K562 (cell line): ENCODE results near the gene ANKMY1. TPM values are rescaled to one million over a fixed set of nuclear protein-coding genes. Genes with fewer than 3 reads are reported as not detected.

Experiments used
- ATAC-seq: fragments of 200-7000 bp; cut with Tn5 transposase; 3 replicates; pipeline ENCODE4 v1.9.1; 2020; ENCODE audit warnings: moderate library complexity
- BruUV-seq: library from RNA; stranded (reverse); fragments of 400-500 nt; replicated peaks from 2 replicates; lab custom pipeline; 2021; lab: Mats Ljungman, UMichigan
- CTCF ChIA-PET: fragments of 300-600 bp; formaldehyde crosslinking; extraction: SDS; loops from one replicate; lab custom pipeline; 2021; ENCODE audit warnings: low intra/inter-chr PET ratio; lab: Yijun Ruan, JAX
- POLR2A ChIA-PET: fragments of 300-600, 350-650 bp; sonication (Branson Sonifier 250); formaldehyde crosslinking; extraction: SDS; loops from one replicate; lab custom pipeline; 2021; ENCODE audit warnings: antibody characterized with exemption, inconsistent platforms; lab: Yijun Ruan, JAX
- DNase-seq, 4 experiments: peaks; one replicate each; pipeline versions ENCODE4 v3.0.0 to v3.0.0-alpha.2; 2011 to 2018; ENCODE audit warnings: low spot score in 3 of 4, mixed read lengths in 3 of 4; ENCODE audit errors: extremely low read depth in 1 of 4
- FAIRE-seq: peaks from 2 replicates; lab custom pipeline; 2011; peaks lifted over from hg19 to GRCh38; lab: Jason Lieb, UNC
- H2AFZ ChIP-seq: 2 replicates; pipeline ENCODE4 v1.6.0; 2011; ENCODE audit warnings: low read depth, low read length, control low read depth, inconsistent platforms
- H3K27ac ChIP-seq: fragments of 200-600 bp; 3 replicates; pipeline ENCODE4 v1.8.0; 2011; ENCODE audit warnings: low read depth, mild to moderate bottlenecking, control low read depth, inconsistent platforms, low read length, moderate library complexity, mixed read lengths; ENCODE audit errors: extremely low read depth
- H3K27me3 ChIP-seq, 2 experiments: fragments of 300-600 bp in 1 of 2; 2 replicates in 1 of 2; 3 replicates in 1 of 2; pipeline versions ENCODE4 v1.6.0 to v1.8.0; 2011; ENCODE audit warnings: inconsistent platforms in 2 of 2, low read length in 2 of 2, mild to moderate bottlenecking in 1 of 2, mixed read lengths in 1 of 2, moderate library complexity in 1 of 2; ENCODE audit not compliant: control insufficient read depth in 2 of 2, insufficient read depth in 2 of 2
- H3K36me3 ChIP-seq: fragments of 300-600 bp; 3 replicates; pipeline ENCODE4 v1.8.0; 2011; ENCODE audit warnings: mild to moderate bottlenecking, low read length, inconsistent platforms; ENCODE audit not compliant: control insufficient read depth, insufficient read depth
- H3K4me1 ChIP-seq, 2 experiments: fragments of 200-600 bp in 1 of 2; replicated peaks in 1 of 2; 2 replicates in 1 of 2; 3 replicates in 1 of 2; pipeline versions ENCODE4 v1.5.1 to v1.8.0; 2011; ENCODE audit warnings: inconsistent platforms in 2 of 2, low read length in 2 of 2, mild to moderate bottlenecking in 1 of 2, mixed read lengths in 1 of 2, moderate library complexity in 1 of 2; ENCODE audit not compliant: control insufficient read depth in 2 of 2, insufficient read depth in 2 of 2
- H3K4me2 ChIP-seq: 2 replicates; pipeline ENCODE4 v1.6.1; 2011; ENCODE audit warnings: low read length, control low read depth, inconsistent platforms, mixed read lengths; ENCODE audit not compliant: insufficient read depth
- H3K4me3 ChIP-seq: fragments of 200-600 bp; sonication (generic), shearing (Covaris generic); 2 replicates; pipeline ENCODE4 v1.5.1; 2016; ENCODE audit warnings: control low read depth, inconsistent platforms
- H3K79me2 ChIP-seq: fragments of 200-600 bp; 3 replicates; pipeline ENCODE4 v1.8.0; 2011; ENCODE audit warnings: low read length, inconsistent platforms; ENCODE audit not compliant: control insufficient read depth, insufficient read depth
- H3K9ac ChIP-seq, 2 experiments: 2 replicates each; pipeline versions ENCODE4 v1.6.0 to v1.6.1; 2011; ENCODE audit warnings: low read depth in 2 of 2, low read length in 2 of 2, control low read depth in 1 of 2, inconsistent platforms in 1 of 2, mild to moderate bottlenecking in 1 of 2, mixed read lengths in 1 of 2; ENCODE audit not compliant: insufficient read depth in 1 of 2
- H3K9me1 ChIP-seq: one replicate; pipeline ENCODE4 v1.6.0; 2011; ENCODE audit warnings: inconsistent platforms, mild to moderate bottlenecking, low read length, moderate library complexity; ENCODE audit not compliant: control insufficient read depth, insufficient read depth
- H3K9me3 ChIP-seq: replicated peaks from 2 replicates; pipeline ENCODE4 v1.5.1; 2011; ENCODE audit warnings: low read depth, low read length, inconsistent platforms; ENCODE audit not compliant: control insufficient read depth, insufficient read depth
- H4K20me1 ChIP-seq: replicated peaks from 2 replicates; pipeline ENCODE4 v1.6.1; 2011; ENCODE audit warnings: low read length, inconsistent platforms, mixed read lengths; ENCODE audit not compliant: control insufficient read depth, insufficient read depth
- ESRRA ChIP-seq: fragments of 450-650 bp; IDR thresholded peaks from 2 replicates; pipeline ENCODE4 v1.6.1; 2014; ENCODE audit warnings: low read depth, mild to moderate bottlenecking, moderate library complexity, borderline replicate concordance
- FOXP1 ChIP-seq: sonication (generic); formaldehyde crosslinking; IDR thresholded peaks from 2 replicates; pipeline ENCODE4 v1.8.0; 2022; ENCODE audit warnings: mild to moderate bottlenecking, missing genetic modification reagents
- KLF16 ChIP-seq: IDR thresholded peaks from 2 replicates; pipeline ENCODE4 v1.6.1; 2016; ENCODE audit warnings: antibody characterized with exemption
- NR4A1 ChIP-seq, 2 experiments: fragments of 250-450 bp in 1 of 2; fragments of 450-650 bp in 1 of 2; sonication (Bioruptor Pico) in 1 of 2; IDR thresholded peaks; 2 replicates each; pipeline versions ENCODE4 v1.4.0 to v1.6.1; 2016 to 2020; ENCODE audit warnings: mild to moderate bottlenecking in 2 of 2, missing compliant biosample characterization in 1 of 2, missing genetic modification characterization in 1 of 2, moderate library complexity in 1 of 2
- SMAD2 ChIP-seq: fragments of 150-350 bp; IDR thresholded peaks from 2 replicates; pipeline ENCODE4 v1.6.1; 2014; ENCODE audit warnings: low read depth, mild to moderate bottlenecking, low read length
- SP1 ChIP-seq: sonication (generic); formaldehyde crosslinking; IDR thresholded peaks from 2 replicates; pipeline ENCODE4 v1.8.1; 2022; ENCODE audit warnings: mild to moderate bottlenecking, missing genetic modification reagents
- STAG1 ChIP-seq: sonication (generic); formaldehyde crosslinking; IDR thresholded peaks from 2 replicates; pipeline ENCODE4 v1.5.0; 2020; ENCODE audit warnings: missing genetic modification reagents, borderline replicate concordance
- TEAD1 ChIP-seq, 2 experiments: fragments of 450-650 bp in 1 of 2; sonication (generic) in 1 of 2; formaldehyde crosslinking; IDR thresholded peaks; 2 replicates each; pipeline versions ENCODE4 v1.4.0 to v1.8.0; 2020 to 2022; ENCODE audit warnings: mild to moderate bottlenecking in 2 of 2, missing genetic modification reagents in 1 of 2
- THRB ChIP-seq: fragments of 450-650 bp; formaldehyde crosslinking; conservative IDR thresholded peaks from 2 replicates; pipeline ENCODE4 v1.4.0; 2022; ENCODE audit warnings: mild to moderate bottlenecking, missing genetic modification characterization
- WGBS: fragments of 100-300 bp; shearing (Covaris generic); methylation state at CpG from one replicate; pipeline ENCODE4 v1.1.6; 2016; ENCODE audit warnings: low coverage, mixed read lengths; ENCODE audit not compliant: insufficient coverage; ENCODE audit errors: missing lambda C conversion rate; 5-methylcytosine and 5-hydroxymethylcytosine counted together
- in situ Hi-C: fragments of 300-500 bp; cut with MboI; formaldehyde crosslinking; loops from 4 replicates; pipeline ENCODE4 v1.15.0; 2018; ENCODE audit warnings: inconsistent platforms, mixed read lengths
- intact Hi-C: fragments of 100-400 bp; cut with micrococcal nuclease; formaldehyde crosslinking; loops from 2 replicates; pipeline ENCODE4 v1.14.2; 2022
- polyA plus RNA-seq, 8 experiments: library from polyadenylated mRNA; depleted of rRNA in 4 of 8; stranded (reverse) in 5 of 8; unstranded in 3 of 8; fragments of >200 nt; fragmentation: Nextera tagmentation in 2 of 8; fragmentation: Illumina TruSeq in 1 of 8; extraction: Ambion mirVana in 2 of 8; extraction: Trizol in 1 of 8; gene quantifications; 2 replicates each; pipeline versions ENCODE4 v1.2.1 to v1.2.3, GENCODE V29; 2011 to 2014; ENCODE audit warnings: inconsistent platforms in 1 of 8, missing spikeins in 1 of 8
- total RNA-seq, 7 experiments: library from RNA; depleted of rRNA in 6 of 7; stranded (reverse); fragments of >200 nt in 6 of 7; fragmentation: Illumina TruSeq in 2 of 7; extraction: Trizol in 2 of 7; gene quantifications; 2 replicates each; pipeline versions ENCODE4 v1.2.1 to v1.2.3, GENCODE V29; 2011 to 2021; ENCODE audit warnings: low replicate concordance in 1 of 7
- TF ChIP-seq, protein P1 (sequence below): sonication (generic); formaldehyde crosslinking; IDR thresholded peaks from 2 replicates; pipeline ENCODE4 v1.8.1; 2023; ENCODE audit warnings: mild to moderate bottlenecking, missing genetic modification reagents

The ANKMY1 gene
- total and polyA plus RNA-seq, 9 of the 15 experiments (the other 6 are each of a cell fraction or from before 2014, with no cell fraction given) = 0.75 to 15.1 (median 11.7) TPM

DNA sequence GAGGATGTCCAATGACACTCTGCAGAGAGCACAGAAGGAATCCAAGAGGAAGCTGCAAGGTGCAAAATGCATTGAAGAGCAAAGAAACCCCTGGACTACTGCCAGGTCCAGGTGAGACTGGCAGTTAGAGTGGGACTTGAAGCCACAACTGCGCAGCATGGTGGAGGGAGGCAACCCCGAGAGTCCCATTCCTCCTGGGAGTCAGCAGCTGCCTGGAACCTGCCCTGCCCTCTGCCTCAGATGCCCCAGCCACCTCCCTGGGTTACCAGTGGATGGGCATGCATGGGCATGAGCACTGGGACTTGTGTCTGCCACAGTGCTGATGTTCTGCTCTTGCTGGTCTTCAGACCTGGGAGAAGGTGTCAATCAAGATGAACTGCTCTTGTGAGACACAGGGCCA, 43.2 kb downstream of the ANKMY1 start:
- no peak overlapping the region for H3K9ac ChIP-seq
- no TSS peak for BruUV-seq
- peaks cover 20% of the 10 kb centered on the region; the same call in 1 of the 3 replicates for H3K36me3 ChIP-seq
- in situ Hi-C loops (no loop called here), intact Hi-C loops (loop anchor here (10.0 kb wide), 2 partner anchors 50 to 190 kb away; partner anchors contain the start of genes DUSP28 and RNPEPL1)
- no peak for ATAC-seq
- TF ChIP-seq THRB = no peak
- H4K20me1 ChIP-seq = no peaks in the 10 kb centered on the region
- no peak for FAIRE-seq
- peaks cover 2 to 9% of the 10 kb centered on the region in 2 experiments; a peak in 2 of 5 replicates for H3K4me1 ChIP-seq
- no peak for DNase-seq
- WGBS = 90% methylated on average over 2 of the region's 2 CpGs
- no peaks in the 10 kb centered on the region for H3K9me1 ChIP-seq
- POLR2A ChIA-PET = no interaction called here
- no peaks in the 10 kb centered on the region for H3K79me2 ChIP-seq
- H2AFZ ChIP-seq = no peak overlapping the region
- H3K27me3 ChIP-seq = no peaks in the 10 kb centered on the region
- no peak overlapping the region for H3K27ac ChIP-seq
- H3K4me3 ChIP-seq = no peak overlapping the region
- no peak overlapping the region for H3K4me2 ChIP-seq
- no peaks in the 10 kb centered on the region for H3K9me3 ChIP-seq
- CTCF ChIA-PET = interaction anchor here (0.6 to 1.1 kb wide), 2 partner anchors 81 to 115 kb away, joined by 3 to 4 read pairs; no protein-coding TSS in a partner anchor

DNA sequence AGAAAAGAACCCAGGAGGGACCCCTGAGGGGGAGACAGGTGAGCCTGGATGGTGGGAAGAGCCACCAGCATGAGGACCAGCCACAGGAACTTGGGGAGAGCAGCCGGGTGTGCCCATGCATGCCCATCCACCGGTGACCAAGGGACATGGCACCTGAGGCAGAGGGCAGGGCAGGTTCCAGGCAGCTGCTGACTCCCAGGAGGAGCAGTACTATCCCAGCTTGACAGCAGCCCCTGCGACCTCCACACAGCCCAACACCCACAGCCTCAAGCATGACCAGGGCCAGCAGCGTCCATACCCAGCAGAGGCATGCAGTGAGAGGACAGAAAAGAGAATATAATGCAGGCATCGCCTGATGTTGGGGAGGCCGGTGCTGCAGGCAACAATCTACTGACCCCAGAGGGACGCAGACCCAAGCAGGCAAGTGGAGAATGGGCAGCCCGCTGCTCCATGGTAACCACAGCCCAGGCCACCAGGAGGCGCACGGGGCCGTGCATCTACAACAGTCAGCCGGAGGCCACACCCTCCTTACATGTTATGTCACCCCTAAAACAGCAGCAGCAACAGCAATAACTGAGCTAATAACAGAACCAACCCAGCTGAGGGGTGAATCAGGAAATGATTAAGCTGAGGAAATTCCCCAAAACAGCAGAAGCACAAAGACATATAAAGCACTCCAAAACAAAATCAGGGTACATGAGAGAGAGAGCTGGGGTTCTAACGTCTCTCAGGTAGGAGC, 44.1 kb downstream of the ANKMY1 start:
- ATAC-seq (peak; percentile 100), FAIRE-seq (peak; percentile 87), DNase-seq (peak; percentile 79 to 82 (median 80))
- Histone ChIP-seq H2AFZ (no peak overlapping the region), H3K36me3 (peaks cover 20% of the 10 kb centered on the region; the same call in 1 of the 3 replicates), H3K4me1 (peaks cover 2 to 9% of the 10 kb centered on the region in 2 experiments; a peak in 2 of 5 replicates), H3K27me3 (no peaks in the 10 kb centered on the region), H4K20me1 (no peaks in the 10 kb centered on the region), H3K9ac (no peak overlapping the region), H3K9me3 (no peaks in the 10 kb centered on the region), H3K4me3 (no peak overlapping the region), H3K79me2 (no peaks in the 10 kb centered on the region), H3K27ac (no peak overlapping the region), H3K9me1 (no peaks in the 10 kb centered on the region), H3K4me2 (no peak overlapping the region)
- ChIA-PET POLR2A (no interaction called here), CTCF (interaction anchor here (0.6 to 1.3 kb wide), 3 partner anchors 82 to 326 kb away, joined by 3 to 4 read pairs (median 4); no protein-coding TSS in a partner anchor)
- BruUV-seq = no TSS peak
- in situ Hi-C loops (no loop called here), intact Hi-C loops (loop anchor here (10.0 kb wide), 2 partner anchors 51 to 191 kb away; partner anchors contain the start of genes DUSP28 and RNPEPL1)
- WGBS = 29% methylated on average over 9 of the region's 13 CpGs
- TF ChIP-seq NR4A1 (CRISPR knock-in tag; IDR thresholded peaks at IDR 0.05) (no peak), NR4A1 (tag; IDR thresholded peaks at IDR 0.05) (no peak), TEAD1 (CRISPR knock-in tag; IDR thresholded peaks at IDR 0.05) (no peak), SMAD2 (no peak), FOXP1 (CRISPR knock-in tag) (no peak), SP1 (CRISPR knock-in tag) (peak; percentile 56), STAG1 (CRISPR knock-in tag) (peak; percentile 77; the same call in 1 of the 2 replicates), KLF16 (0 out of 2 replicates have a peak, but pooled peaks have one; percentile 16), ESRRA (peak; percentile 22; the same call in 1 of the 2 replicates)
- TF ChIP-seq, protein P1, sequence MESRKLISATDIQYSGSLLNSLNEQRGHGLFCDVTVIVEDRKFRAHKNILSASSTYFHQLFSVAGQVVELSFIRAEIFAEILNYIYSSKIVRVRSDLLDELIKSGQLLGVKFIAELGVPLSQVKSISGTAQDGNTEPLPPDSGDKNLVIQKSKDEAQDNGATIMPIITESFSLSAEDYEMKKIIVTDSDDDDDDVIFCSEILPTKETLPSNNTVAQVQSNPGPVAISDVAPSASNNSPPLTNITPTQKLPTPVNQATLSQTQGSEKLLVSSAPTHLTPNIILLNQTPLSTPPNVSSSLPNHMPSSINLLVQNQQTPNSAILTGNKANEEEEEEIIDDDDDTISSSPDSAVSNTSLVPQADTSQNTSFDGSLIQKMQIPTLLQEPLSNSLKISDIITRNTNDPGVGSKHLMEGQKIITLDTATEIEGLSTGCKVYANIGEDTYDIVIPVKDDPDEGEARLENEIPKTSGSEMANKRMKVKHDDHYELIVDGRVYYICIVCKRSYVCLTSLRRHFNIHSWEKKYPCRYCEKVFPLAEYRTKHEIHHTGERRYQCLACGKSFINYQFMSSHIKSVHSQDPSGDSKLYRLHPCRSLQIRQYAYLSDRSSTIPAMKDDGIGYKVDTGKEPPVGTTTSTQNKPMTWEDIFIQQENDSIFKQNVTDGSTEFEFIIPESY = 0 out of 2 replicates have a peak, but pooled peaks have one; percentile 21
